HepG2 (cell line): Measurements from ENCODE around the gene SSNA1. TPM values are rescaled to one million over a fixed set of nuclear protein-coding genes. Genes with fewer than 3 reads are reported as not detected.

Source experiments
- ADNP ChIP-seq: sonication (generic); formaldehyde crosslinking; IDR thresholded peaks from 2 replicates; pipeline ENCODE4 v1.4.0; 2020; ENCODE audit warnings: missing genetic modification reagents
- EED ChIP-seq: sonication (generic); formaldehyde crosslinking; IDR thresholded peaks from 2 replicates; pipeline ENCODE4 v1.5.0; 2020; ENCODE audit warnings: mild to moderate bottlenecking, missing genetic modification reagents
- HMGA1 ChIP-seq: sonication (generic); formaldehyde crosslinking; conservative IDR thresholded peaks from 2 replicates; pipeline ENCODE4 v1.4.0; 2020; ENCODE audit warnings: missing genetic modification reagents
- IKZF4 ChIP-seq: sonication (generic); formaldehyde crosslinking; IDR thresholded peaks from 2 replicates; pipeline ENCODE4 v1.5.1; 2020; ENCODE audit warnings: borderline replicate concordance, mild to moderate bottlenecking, low read depth, missing genetic modification reagents; ENCODE audit errors: not compliant biosample characterization
- JUND ChIP-seq: sonication (generic); formaldehyde crosslinking; IDR thresholded peaks from 2 replicates; pipeline ENCODE4 v1.8.0; 2022; ENCODE audit warnings: mild to moderate bottlenecking, missing genetic modification reagents
- NFKBIZ ChIP-seq: IDR thresholded peaks from 2 replicates; pipeline ENCODE4 v1.6.1; 2018; ENCODE audit warnings: missing genetic modification reagents, missing compliant biosample characterization
- SMYD3 ChIP-seq: sonication (generic); formaldehyde crosslinking; IDR thresholded peaks from 2 replicates; pipeline ENCODE4 v1.8.1; 2023; ENCODE audit warnings: mild to moderate bottlenecking, missing genetic modification reagents
- SP140L ChIP-seq: sonication (generic); formaldehyde crosslinking; IDR thresholded peaks from 2 replicates; pipeline ENCODE4 v1.4.0; 2020; ENCODE audit warnings: missing genetic modification reagents, borderline replicate concordance
- ZNF773 ChIP-seq: sonication (generic); formaldehyde crosslinking; IDR thresholded peaks from 2 replicates; pipeline ENCODE4 v1.4.0; 2020; ENCODE audit warnings: missing genetic modification reagents, borderline replicate concordance
- polyA plus RNA-seq, 8 experiments: library from polyadenylated mRNA; depleted of rRNA in 3 of 8; stranded (reverse) in 7 of 8; unstranded in 1 of 8; fragments of >200 nt; fragmentation: Illumina TruSeq in 4 of 8; extraction: Trizol in 4 of 8; gene quantifications; 2 replicates each; pipeline versions ENCODE4 v1.2.1 to v1.2.3, GENCODE V29; 2011 to 2016; ENCODE audit warnings: low read depth in 4 of 8, missing spikeins in 1 of 8, mixed read lengths in 1 of 8; ENCODE audit not compliant: insufficient read depth in 1 of 8
- total RNA-seq, 5 experiments: library from RNA; depleted of rRNA; stranded (reverse); fragments of >200 nt; fragmentation: Illumina TruSeq; extraction: Trizol; gene quantifications; 2 replicates each; pipeline ENCODE4 v1.2.3, GENCODE V29; 2016; ENCODE audit warnings: low read depth in 1 of 5
- TF ChIP-seq, protein P1 (sequence below): IDR thresholded peaks from 2 replicates; pipeline ENCODE4 v1.6.1; 2012; ENCODE audit warnings: low read depth, low read length, improper control_type of control experiment
- TF ChIP-seq, protein P2 (sequence below): sonication (generic); formaldehyde crosslinking; IDR thresholded peaks from 2 replicates; pipeline ENCODE4 v1.8.1; 2023; ENCODE audit warnings: missing genetic modification reagents, inconsistent platforms, borderline replicate concordance
- TF ChIP-seq, protein P3 (sequence below): sonication (generic); formaldehyde crosslinking; IDR thresholded peaks from 2 replicates; pipeline ENCODE4 v1.4.0; 2020; ENCODE audit warnings: mild to moderate bottlenecking, low read depth, missing genetic modification reagents
- TF ChIP-seq, protein P4 (sequence below): sonication (generic); formaldehyde crosslinking; IDR thresholded peaks from 2 replicates; pipeline ENCODE4 v1.5.1; 2020; ENCODE audit warnings: missing genetic modification reagents, mild to moderate bottlenecking, borderline replicate concordance
- TF ChIP-seq, protein P5 (sequence below): sonication (generic); formaldehyde crosslinking; IDR thresholded peaks from 2 replicates; pipeline ENCODE4 v1.4.0; 2020; ENCODE audit warnings: missing genetic modification reagents; ENCODE audit errors: not compliant biosample characterization
- TF ChIP-seq, protein P6 (sequence below): sonication (generic); formaldehyde crosslinking; IDR thresholded peaks from 2 replicates; pipeline ENCODE4 v1.8.0; 2022; ENCODE audit warnings: mild to moderate bottlenecking, missing genetic modification reagents; ENCODE audit not compliant: insufficient replicate concordance
- TF ChIP-seq, protein P7 (sequence below): sonication (generic); formaldehyde crosslinking; IDR thresholded peaks from 2 replicates; pipeline ENCODE4 v1.8.0; 2022; ENCODE audit warnings: missing genetic modification reagents, mild to moderate bottlenecking, borderline replicate concordance

The SSNA1 gene
- total and polyA plus RNA-seq, 2 of the 13 experiments (the other 11 are each of a cell fraction or from before 2014, with no cell fraction given), result 35.9 to 49.4 TPM

DNA sequence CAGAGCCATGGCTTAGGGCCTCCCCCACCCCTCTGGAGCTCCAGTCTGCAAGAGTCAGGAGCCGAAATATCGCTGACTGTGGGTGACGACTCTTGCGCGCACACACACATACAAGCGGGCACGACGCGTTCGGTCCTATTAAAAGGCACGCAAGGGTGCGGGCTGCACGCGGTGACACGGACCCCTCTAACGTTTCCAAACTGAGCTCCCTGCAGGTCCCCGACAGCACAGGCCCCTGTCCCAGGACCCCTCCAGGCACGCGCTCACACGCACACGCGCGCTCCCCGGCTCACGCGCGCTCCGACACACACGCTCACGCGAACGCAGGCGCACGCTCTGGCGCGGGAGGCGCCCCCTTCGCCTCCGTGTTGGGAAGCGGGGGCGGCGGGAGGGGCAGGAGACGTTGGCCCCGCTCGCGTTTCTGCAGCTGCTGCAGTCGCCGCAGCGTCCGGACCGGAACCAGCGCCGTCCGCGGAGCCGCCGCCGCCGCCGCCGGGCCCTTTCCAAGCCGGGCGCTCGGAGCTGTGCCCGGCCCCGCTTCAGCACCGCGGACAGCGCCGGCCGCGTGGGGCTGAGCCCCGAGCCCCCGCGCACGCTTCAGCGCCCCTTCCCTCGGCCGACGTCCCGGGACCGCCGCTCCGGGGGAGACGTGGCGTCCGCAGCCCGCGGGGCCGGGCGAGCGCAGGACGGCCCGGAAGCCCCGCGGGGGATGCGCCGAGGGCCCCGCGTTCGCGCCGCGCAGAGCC is 49.6 kb upstream of the SSNA1 start, which contains the start of gene GRIN1 (continued):
- TF ChIP-seq, protein P1, sequence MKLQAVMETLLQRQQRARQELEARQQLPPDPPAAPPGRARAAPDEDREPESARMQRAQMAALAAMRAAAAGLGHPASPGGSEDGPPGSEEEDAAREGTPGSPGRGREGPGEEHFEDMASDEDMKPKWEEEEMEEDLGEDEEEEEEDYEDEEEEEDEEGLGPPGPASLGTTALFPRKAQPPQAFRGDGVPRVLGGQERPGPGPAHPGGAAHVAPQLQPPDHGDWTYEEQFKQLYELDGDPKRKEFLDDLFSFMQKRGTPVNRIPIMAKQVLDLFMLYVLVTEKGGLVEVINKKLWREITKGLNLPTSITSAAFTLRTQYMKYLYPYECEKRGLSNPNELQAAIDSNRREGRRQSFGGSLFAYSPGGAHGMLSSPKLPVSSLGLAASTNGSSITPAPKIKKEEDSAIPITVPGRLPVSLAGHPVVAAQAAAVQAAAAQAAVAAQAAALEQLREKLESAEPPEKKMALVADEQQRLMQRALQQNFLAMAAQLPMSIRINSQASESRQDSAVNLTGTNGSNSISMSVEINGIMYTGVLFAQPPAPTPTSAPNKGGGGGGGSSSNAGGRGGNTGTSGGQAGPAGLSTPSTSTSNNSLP, result no peak
- TF ChIP-seq, protein P2, sequence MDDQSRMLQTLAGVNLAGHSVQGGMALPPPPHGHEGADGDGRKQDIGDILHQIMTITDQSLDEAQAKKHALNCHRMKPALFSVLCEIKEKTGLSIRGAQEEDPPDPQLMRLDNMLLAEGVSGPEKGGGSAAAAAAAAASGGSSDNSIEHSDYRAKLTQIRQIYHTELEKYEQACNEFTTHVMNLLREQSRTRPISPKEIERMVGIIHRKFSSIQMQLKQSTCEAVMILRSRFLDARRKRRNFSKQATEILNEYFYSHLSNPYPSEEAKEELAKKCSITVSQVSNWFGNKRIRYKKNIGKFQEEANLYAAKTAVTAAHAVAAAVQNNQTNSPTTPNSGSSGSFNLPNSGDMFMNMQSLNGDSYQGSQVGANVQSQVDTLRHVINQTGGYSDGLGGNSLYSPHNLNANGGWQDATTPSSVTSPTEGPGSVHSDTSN (CRISPR knock-in tag), result 0 out of 2 replicates have a peak, but pooled peaks have one; percentile 68
- TF ChIP-seq, protein P3, sequence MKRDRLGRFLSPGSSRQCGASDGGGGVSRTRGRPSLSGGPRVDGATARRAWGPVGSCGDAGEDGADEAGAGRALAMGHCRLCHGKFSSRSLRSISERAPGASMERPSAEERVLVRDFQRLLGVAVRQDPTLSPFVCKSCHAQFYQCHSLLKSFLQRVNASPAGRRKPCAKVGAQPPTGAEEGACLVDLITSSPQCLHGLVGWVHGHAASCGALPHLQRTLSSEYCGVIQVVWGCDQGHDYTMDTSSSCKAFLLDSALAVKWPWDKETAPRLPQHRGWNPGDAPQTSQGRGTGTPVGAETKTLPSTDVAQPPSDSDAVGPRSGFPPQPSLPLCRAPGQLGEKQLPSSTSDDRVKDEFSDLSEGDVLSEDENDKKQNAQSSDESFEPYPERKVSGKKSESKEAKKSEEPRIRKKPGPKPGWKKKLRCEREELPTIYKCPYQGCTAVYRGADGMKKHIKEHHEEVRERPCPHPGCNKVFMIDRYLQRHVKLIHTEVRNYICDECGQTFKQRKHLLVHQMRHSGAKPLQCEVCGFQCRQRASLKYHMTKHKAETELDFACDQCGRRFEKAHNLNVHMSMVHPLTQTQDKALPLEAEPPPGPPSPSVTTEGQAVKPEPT, result no peak
- TF ChIP-seq ZNF773 (CRISPR knock-in tag) (peak; percentile 90; the same call in 1 of the 2 replicates), SMYD3 (CRISPR knock-in tag) (no peak), JUND (no peak), SP140L (no peak), HMGA1 (CRISPR knock-in tag) (no peak), ADNP (CRISPR knock-in tag) (no peak), IKZF4 (CRISPR knock-in tag) (no peak), NFKBIZ (CRISPR knock-in tag) (no peak), EED (CRISPR knock-in tag) (no peak)
- TF ChIP-seq, protein P4, sequence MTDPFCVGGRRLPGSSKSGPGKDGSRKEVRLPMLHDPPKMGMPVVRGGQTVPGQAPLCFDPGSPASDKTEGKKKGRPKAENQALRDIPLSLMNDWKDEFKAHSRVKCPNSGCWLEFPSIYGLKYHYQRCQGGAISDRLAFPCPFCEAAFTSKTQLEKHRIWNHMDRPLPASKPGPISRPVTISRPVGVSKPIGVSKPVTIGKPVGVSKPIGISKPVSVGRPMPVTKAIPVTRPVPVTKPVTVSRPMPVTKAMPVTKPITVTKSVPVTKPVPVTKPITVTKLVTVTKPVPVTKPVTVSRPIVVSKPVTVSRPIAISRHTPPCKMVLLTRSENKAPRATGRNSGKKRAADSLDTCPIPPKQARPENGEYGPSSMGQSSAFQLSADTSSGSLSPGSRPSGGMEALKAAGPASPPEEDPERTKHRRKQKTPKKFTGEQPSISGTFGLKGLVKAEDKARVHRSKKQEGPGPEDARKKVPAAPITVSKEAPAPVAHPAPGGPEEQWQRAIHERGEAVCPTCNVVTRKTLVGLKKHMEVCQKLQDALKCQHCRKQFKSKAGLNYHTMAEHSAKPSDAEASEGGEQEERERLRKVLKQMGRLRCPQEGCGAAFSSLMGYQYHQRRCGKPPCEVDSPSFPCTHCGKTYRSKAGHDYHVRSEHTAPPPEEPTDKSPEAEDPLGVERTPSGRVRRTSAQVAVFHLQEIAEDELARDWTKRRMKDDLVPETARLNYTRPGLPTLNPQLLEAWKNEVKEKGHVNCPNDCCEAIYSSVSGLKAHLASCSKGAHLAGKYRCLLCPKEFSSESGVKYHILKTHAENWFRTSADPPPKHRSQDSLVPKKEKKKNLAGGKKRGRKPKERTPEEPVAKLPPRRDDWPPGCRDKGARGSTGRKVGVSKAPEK (CRISPR knock-in tag), result no peak
- TF ChIP-seq, protein P5, sequence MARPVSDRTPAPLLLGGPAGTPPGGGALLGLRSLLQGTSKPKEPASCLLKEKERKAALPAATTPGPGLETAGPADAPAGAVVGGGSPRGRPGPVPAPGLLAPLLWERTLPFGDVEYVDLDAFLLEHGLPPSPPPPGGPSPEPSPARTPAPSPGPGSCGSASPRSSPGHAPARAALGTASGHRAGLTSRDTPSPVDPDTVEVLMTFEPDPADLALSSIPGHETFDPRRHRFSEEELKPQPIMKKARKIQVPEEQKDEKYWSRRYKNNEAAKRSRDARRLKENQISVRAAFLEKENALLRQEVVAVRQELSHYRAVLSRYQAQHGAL (CRISPR knock-in tag), result no peak
- TF ChIP-seq, protein P6, sequence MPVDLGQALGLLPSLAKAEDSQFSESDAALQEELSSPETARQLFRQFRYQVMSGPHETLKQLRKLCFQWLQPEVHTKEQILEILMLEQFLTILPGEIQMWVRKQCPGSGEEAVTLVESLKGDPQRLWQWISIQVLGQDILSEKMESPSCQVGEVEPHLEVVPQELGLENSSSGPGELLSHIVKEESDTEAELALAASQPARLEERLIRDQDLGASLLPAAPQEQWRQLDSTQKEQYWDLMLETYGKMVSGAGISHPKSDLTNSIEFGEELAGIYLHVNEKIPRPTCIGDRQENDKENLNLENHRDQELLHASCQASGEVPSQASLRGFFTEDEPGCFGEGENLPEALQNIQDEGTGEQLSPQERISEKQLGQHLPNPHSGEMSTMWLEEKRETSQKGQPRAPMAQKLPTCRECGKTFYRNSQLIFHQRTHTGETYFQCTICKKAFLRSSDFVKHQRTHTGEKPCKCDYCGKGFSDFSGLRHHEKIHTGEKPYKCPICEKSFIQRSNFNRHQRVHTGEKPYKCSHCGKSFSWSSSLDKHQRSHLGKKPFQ, result no peak
- TF ChIP-seq, protein P7, sequence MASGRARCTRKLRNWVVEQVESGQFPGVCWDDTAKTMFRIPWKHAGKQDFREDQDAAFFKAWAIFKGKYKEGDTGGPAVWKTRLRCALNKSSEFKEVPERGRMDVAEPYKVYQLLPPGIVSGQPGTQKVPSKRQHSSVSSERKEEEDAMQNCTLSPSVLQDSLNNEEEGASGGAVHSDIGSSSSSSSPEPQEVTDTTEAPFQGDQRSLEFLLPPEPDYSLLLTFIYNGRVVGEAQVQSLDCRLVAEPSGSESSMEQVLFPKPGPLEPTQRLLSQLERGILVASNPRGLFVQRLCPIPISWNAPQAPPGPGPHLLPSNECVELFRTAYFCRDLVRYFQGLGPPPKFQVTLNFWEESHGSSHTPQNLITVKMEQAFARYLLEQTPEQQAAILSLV, result peak; percentile 49; the same call in 1 of the 2 replicates
